NOMO-1 (cell line): ENCODE measurements around the gene MBOAT7.

ENCODE experiments used
- DNase-seq, 2 experiments: peaks; one replicate each; lab custom pipeline; 2025; ENCODE audit not compliant: unreplicated experiment in 2 of 2; lab: John Stamatoyannopoulos, UW

Gene MBOAT7

GRCh38 chr19:54164369-54165068 lies 24.9 kb downstream of the MBOAT7 start:
- DNase-seq: no peak

GRCh38 chr19:54162884-54163283 lies 26.5 kb downstream of the MBOAT7 start:
- no peak for DNase-seq

- peak; percentile 93 to 94 for DNase-seq
These were observed 27.1 kb downstream of the MBOAT7 start for GRCh38 chr19:54162241-54162805.

DNA sequence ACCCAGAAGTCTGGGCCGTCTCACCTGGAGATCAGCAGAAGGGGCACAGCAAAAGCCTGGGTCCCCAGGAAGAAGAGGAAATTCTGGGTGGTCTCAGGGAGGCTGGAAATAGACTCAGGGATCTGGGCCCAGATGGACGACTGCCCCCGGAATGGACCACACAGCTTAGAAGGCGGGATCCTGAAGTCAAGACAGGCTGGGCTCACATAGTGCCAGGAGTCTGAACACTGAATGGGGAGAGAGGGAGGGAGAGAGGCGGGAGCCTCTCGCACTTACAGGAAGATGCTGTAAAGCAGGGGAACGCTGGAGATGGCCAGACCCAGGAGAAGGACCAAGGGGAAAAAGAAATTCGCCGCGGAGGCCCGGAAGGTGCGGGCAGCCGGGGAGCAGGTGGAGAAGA lies 28.5 kb downstream of the MBOAT7 start:
- no peak for DNase-seq

- DNase-seq: peak in 1 of 2 experiments; percentile 19
These were observed 29.1 kb downstream of the MBOAT7 start for GRCh38 chr19:54160182-54160811.

DNA sequence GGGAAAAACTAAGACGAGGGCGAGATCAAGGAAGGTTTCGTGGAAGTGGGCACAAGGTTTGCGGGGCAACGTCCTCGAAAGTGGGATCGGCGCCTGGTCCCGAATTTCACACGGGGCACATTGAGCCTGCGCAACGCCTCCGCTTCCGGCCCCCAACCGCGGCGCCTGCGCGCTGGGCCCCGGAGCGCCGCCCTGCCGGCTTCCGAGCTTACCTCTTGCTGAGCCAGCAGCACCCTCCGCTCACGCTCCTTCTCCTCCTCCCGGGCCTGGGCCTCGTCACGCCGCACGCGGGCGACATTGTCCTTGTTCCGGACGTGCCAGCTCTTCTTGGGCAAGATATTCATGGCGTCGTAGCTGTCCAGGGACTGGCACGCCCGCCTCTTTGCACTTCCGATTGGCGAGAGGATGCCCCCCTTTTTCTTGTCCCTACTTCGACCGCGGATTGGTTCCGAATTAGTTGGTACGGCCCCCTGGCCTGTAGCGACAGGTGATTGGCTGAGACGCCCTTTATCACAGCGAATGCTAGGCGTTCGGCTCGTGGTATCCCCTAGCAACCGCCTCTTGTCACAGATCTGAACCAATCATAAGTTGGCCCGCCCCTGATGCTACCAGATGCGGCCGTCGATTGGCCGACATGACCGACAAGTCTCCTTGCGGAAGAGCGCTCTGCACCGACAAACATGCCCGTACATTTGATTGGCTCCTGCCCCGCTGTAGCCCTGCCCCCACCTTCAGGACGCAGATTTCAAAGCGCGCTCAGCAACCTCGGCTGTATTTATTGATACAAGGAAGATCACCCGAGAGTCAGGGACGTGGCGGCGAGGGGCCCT lies 29.8 kb downstream of the MBOAT7 start, which contains the start of gene LENG1:
Gene LENG1, minus strand, starts transcription at position 370 of the 830 bp plus-strand sequence. Its CDS starts 26 bp downstream, at position 344.
- peak; percentile 100 for DNase-seq

DNA sequence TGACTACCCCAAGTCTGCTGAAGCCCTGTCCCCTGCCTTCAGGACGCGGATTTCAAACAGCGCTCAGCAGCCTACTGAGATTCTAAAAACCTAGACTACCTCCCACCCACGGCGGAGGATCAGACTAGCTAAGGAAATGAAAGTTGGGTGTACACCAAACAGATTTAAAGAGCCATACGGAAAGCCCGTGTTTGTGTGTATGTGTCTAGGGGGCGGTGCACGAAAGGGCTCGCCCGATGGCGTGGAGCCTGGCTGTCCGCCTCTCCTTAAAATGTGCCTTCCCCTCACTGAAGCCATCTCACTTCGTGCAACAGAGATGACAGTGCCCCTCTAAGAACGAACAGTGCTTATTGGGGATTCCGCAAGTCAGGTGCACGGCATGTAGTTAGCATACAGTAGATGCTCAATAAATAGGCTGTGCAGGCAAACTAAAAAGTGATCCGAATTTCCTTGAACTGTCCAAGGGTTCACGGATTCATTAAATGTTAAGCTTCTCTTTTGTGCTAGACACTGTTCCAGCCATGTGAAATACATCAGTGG lies 30.5 kb downstream of the MBOAT7 start:
- DNase-seq: peak; percentile 39

DNA sequence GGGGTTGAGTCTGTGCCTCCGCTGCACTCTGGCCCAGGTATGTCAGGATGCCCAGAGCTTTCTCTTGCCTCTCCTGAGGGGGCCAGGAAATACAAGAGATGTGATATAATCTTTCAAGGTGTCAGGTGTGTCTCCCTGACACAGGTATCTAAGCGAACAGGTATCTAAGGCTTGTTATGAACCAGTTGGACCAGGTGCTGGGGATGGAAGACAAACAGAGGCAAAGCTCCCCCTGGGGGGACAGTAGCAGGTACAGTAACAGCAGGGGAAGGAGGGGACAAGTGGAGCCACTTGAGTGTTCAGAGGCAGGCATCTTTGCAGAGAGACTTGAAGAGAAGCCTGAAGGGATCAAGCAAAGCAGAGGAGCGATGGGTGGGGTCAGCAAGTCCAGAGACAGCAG lies 32.4 kb downstream of the MBOAT7 start:
- DNase-seq: no peak

- DNase-seq: no peak
These were observed 32.9 kb downstream of the MBOAT7 start for GRCh38 chr19:54156490-54156889.

DNA sequence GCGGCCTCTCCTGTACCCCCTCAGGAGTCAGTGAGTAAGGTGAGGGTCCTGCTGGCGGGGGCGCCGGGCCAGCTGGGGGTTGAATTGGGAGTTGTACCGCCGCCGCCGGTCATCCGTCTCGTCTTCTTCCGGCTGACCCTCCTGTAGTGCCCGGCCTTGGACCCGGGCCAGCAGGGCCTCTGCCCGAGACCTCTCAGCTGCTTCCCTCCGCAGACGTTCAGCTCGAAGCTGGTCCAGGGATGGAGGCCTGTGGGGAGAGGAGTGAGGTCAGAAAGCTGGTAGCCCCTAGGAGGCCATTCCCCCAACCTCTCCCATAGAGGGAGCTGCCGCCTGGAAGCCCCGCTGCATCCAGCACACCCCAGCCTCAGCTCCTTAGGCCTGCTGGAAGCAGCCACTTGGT lies 33.7 kb downstream of the MBOAT7 start:
- no peak for DNase-seq

- DNase-seq: no peak
These were observed 34.6 kb downstream of the MBOAT7 start for GRCh38 chr19:54154603-54155345.

DNA sequence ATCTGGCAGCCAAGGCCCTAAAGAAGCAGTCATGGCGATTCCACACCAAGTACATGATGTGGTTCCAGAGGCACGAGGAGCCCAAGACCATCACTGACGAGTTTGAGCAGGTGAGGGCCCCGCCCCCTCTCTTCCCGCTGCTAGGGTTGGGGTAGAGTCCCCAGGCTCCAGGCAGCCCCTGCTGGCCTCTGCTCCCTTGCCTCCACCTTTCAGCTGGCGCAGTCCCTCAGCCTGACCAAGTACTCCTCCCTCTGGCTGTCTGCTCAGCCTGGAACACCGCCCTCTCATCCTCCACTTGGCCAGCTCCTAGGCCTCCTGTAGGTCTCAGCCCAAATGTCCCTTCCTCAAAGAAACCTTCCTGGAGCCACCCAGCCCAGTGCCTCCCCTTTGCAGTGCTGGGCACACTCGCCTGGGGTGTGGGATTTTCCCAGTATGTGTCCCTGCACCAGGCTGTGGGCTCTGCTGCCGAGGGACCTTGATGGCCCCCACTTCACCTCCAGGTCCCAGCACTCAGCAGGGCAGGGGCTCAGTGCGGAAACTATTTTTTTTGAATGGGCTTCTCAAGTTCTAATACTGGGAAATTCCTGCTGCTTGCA lies 35.6 kb downstream of the MBOAT7 start:
- DNase-seq: no peak

GRCh38 chr19:54152878-54153524 lies 36.4 kb downstream of the MBOAT7 start:
- no peak for DNase-seq

DNA sequence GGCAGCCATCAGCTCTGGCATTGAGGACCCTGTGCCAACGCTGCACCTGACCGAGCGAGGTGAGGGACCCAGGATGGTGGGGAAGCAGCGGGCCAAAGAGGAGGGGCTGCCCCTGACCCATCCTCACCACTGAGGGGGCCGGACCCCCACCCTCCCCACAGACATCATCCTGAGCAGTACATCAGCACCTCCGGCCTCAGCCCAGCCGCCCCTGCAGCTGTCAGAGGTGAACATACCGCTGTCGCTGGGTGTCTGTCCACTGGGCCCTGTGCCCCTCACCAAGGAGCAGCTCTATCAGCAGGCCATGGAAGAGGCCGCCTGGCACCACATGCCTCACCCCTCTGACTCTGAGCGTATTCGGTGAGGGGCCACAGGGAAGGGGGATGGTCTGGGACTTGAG lies 37.1 kb downstream of the MBOAT7 start:
- no peak for DNase-seq

DNA sequence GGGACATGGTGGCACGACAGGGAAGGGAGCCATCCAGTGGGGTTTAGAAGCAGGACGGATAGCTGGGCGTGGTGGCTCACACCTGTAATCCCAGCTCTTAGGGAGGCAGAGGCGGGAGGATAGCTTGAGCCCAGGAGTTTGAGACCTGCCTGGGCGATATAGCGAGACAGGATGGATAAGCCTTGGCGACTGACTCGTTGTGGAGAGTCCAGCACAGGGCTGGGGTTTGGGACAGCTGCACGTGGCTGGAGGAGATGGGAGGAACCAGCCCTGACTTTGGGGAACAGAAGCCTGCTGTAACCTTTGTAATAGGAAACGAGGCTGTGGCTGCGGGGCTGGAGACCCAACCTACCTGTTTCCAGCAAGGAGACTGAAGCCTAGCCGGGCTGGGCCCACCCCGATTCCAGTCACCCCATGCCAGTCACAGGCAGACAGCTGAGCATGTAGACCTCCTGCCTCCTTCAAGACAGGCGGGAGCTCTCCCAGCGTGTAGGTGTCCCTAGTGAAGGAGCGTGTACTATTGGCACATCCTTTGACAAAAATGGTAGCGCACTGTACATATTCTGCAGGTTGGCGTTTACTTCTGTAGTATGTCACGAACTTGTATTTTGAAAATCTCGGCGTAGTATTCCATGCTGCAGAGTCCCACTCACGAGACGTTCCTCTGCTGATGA lies 37.9 kb downstream of the MBOAT7 start:
- no peak for DNase-seq

DNA sequence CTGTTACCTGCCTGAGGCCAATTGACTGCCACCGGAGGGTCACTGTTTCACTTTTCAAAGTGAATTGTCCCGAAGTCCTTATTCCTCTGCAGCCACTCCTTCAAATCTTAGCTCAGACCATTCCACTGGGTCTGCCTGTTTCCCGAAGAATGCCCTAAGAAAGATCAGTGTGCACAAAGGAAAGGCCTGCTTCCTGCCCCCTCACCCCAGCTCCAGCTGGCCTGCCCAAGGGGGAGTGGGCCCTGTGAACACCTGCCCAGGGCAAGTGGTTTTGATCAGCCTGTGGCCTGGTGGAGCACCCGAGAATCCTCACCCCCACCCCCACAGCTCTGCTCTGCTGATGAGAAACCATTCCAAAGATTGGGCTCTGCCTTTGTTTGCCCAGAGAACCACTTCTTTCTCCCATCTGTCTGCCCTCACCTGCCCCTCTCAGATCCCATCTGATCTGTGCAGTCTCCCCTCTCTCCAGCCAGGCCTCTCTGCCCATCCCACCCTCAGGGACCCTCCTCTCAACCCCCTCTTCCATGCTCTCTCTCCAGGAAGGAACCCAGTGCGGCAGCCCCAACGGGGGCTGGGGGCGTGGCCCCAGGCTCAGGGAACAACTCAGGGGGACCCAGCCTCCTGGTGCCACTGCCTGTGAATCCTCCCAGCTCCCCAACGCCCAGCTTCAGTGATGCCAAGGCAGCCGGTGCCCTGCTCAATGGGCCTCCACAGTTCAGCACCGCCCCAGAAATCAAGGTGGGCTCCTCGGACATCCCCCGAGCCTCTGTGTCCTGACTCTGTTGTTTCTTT lies 40.2 kb downstream of the MBOAT7 start:
- DNase-seq: no peak

- DNase-seq: no peak
These were observed 41.2 kb downstream of the MBOAT7 start for GRCh38 chr19:54148158-54148557.

DNA sequence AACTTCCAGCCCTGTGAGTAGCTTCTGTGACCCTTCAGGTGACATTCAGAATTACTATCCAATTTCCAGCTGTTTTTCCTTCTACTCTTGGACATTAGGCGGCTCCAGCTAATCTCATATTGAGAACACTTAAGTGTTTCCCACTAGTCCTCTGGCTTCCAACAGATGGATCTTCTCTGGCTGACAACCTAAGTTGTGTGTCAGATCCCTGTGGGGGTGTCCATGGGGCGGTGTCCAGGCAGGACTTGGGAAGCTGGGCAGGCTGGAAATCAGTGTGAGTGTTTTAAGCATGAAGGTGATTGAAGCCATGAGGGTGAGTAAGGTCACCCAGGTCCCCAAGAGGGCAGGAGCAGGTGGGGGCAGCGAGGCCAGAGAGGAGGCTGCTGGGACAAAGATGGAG lies 41.7 kb downstream of the MBOAT7 start:
- no peak for DNase-seq
